ENCODE data around the gene ADARB1. TPM values are rescaled to one million over a fixed set of nuclear protein-coding genes. Genes with fewer than 3 reads are reported as not detected.

The ADARB1 gene
- total and polyA plus RNA-seq, 2 of the 8 experiments (the other 6 are each of a cell fraction or from before 2014, with no cell fraction given) = 4.7 to 14.9 TPM

DNA sequence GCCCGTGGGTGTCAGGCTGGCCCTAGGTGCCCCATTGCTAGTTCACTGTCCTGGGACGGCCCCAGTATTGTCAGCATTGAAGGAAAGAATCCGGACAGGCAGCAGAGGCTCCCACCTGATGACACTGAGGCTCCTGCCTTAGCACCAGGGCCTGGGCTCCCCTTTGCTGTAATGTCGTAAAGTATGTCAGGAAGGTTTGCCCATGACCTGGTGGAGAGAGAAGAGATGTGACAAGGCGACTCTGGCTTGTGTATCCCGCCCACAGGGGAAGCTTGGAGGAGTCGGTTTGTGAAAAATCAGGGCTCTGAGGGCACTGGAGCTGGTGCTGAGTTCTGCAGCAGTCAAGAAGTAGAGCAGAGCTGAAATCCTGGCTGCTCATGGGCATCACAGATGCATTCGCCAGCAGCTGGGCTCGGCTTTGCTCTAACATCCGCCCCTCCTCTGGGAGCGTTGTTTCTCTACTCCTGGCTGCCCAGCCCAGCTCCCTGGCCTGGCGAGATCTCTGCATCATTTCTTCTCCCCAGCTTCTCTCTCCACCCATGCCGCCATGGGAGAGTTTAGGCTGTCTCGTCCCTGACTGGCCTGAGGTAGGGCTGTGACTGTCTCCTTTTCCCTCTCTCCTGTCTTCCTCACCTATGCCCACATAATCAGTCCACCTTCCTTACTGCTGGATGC lies 74.1 kb downstream of the ADARB1 start:
- H4K20me1 ChIP-seq (replicated peaks in 1 of 2; ENCODE audit: control insufficient read depth in 1 of 2, insufficient read depth in 2 of 2, low read length in 2 of 2) = no peaks in the 10 kb centered on the region
- H3K36me3 ChIP-seq (ENCODE audit: control insufficient read depth in 2 of 4, insufficient read depth in 4 of 4, low read length in 3 of 4) = no peaks in the 10 kb centered on the region
- H3K4me1 ChIP-seq (replicated peaks in 1 of 4; ENCODE audit: control insufficient read depth in 3 of 4, insufficient read depth in 4 of 4, low read length in 3 of 4) = no peaks in the 10 kb centered on the region; a peak in 1 of 7 replicates
- no peak overlapping the region for H3K56ac ChIP-seq (replicated peaks; ENCODE audit: insufficient read length, low read depth, low read length)
- no peaks in the 10 kb centered on the region for H3K79me2 ChIP-seq (ENCODE audit: control insufficient read depth in 1 of 2, insufficient read depth in 2 of 2, low read length in 2 of 2)
- no peak overlapping the region for H3K4me2 ChIP-seq (ENCODE audit: insufficient read depth in 1 of 2, low read depth in 2 of 2, low read length in 2 of 2)
- no peak overlapping the region for H2AK5ac ChIP-seq (ENCODE audit: low read depth, low read length)
- WGBS, 2 experiments (ENCODE audit: extremely low coverage in 1 of 2, insufficient coverage in 1 of 2, insufficient read length in 1 of 2, insufficient replicate concordance in 2 of 2, low coverage in 1 of 2, low lambda C conversion rate in 2 of 2, missing lambda C conversion rate in 1 of 2) = 93% methylated on average over 14 of the region's 14 CpGs; no CpG with 5 or more reads in 1 of the 2 experiments
- H2BK15ac ChIP-seq (ENCODE audit: low read length) = no peak overlapping the region
- H3K4ac ChIP-seq (replicated peaks; ENCODE audit: insufficient read length, low read depth, low read length) = no peak overlapping the region
- no peak overlapping the region for H2BK120ac ChIP-seq (replicated peaks; ENCODE audit: low read depth, low read length)
- H3K23ac ChIP-seq (ENCODE audit: insufficient read length) = no peak overlapping the region
- no peak overlapping the region for H3K4me3 ChIP-seq (ENCODE audit: extremely low read depth in 1 of 4, insufficient read depth in 2 of 4, low read depth in 3 of 4, low read length in 4 of 4)
- H3K14ac ChIP-seq (ENCODE audit: insufficient read length) = peak overlapping the region; percentile 8
- H2BK5ac ChIP-seq (ENCODE audit: low read depth, low read length) = no peak overlapping the region
- FAIRE-seq (no peak), DNase-seq (ENCODE audit: low read depth in 1 of 2, low spot score in 2 of 2) (peak in 1 of 2 experiments; percentile 40)
- no peak overlapping the region for H2BK12ac ChIP-seq (ENCODE audit: low read depth, low read length)
- peak overlapping the region; percentile 57; the same call in 1 of the 2 replicates for H4K8ac ChIP-seq (ENCODE audit: extremely low read depth, insufficient read depth, low read length)
- H3K27me3 ChIP-seq (replicated peaks in 1 of 4; ENCODE audit: control insufficient read depth in 3 of 4, extremely low read depth in 1 of 4, insufficient read depth in 3 of 4, low read length in 3 of 4) = peaks cover 0 to 2% (median 0%) of the 10 kb centered on the region in 4 experiments; a peak in 1 of 7 replicates
- no peak overlapping the region for H3K18ac ChIP-seq (ENCODE audit: extremely low read depth, low read length)
- no peaks in the 10 kb centered on the region for H3K23me2 ChIP-seq (ENCODE audit: low read depth, low read length)
- no peak overlapping the region for H2AFZ ChIP-seq (ENCODE audit: low read length)
- ChIA-PET CTCF (ENCODE audit: partially characterized antibody) (interaction anchor here (0.6 to 3.5 kb wide), 8 partner anchors 10 to 161 kb away, joined by 3 to 47 read pairs (median 4); no protein-coding TSS in a partner anchor), POLR2A (ENCODE audit: partially characterized antibody) (interaction anchor here (0.5 to 1.0 kb wide), 2 partner anchors 10 to 71 kb away, joined by 3 read pairs; no protein-coding TSS in a partner anchor)
- H3K79me1 ChIP-seq (ENCODE audit: low read depth, low read length) = no peaks in the 10 kb centered on the region
- no peak overlapping the region for H3K27ac ChIP-seq (ENCODE audit: low read depth, low read length)
- H3K9ac ChIP-seq (replicated peaks in 1 of 4; ENCODE audit: extremely low read depth in 1 of 4, low read depth in 3 of 4, low read length in 3 of 4) = no peak overlapping the region; a peak in 1 of 7 replicates
- H3K9me3 ChIP-seq (ENCODE audit: insufficient read depth in 2 of 2, low read depth in 1 of 2, low read length in 1 of 2) = no peaks in the 10 kb centered on the region
- no peak overlapping the region for H4K91ac ChIP-seq (replicated peaks; ENCODE audit: insufficient read length, low read length)
- no peak overlapping the region for H4K5ac ChIP-seq (ENCODE audit: insufficient read length, low read depth, low read length)
- H2BK20ac ChIP-seq (ENCODE audit: low read length) = no peak overlapping the region
- TF ChIP-seq TAF1 (IDR thresholded peaks at IDR 0.05; ENCODE audit: low read depth, low read length) (no peak), ASH2L (IDR thresholded peaks at IDR 0.05; ENCODE audit: low read length) (no peak), SUZ12 (IDR thresholded peaks at IDR 0.05; ENCODE audit: low read length) (no peak), TCF12 (IDR thresholded peaks at IDR 0.05; ENCODE audit: low read depth, low read length) (no peak)
- TF ChIP-seq, protein P1, sequence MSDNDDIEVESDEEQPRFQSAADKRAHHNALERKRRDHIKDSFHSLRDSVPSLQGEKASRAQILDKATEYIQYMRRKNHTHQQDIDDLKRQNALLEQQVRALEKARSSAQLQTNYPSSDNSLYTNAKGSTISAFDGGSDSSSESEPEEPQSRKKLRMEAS (IDR thresholded peaks at IDR 0.05) = no peak

All from H1 (cell line).